ENCODE results near the gene NAALAD2. TPM values are rescaled to one million over a fixed set of nuclear protein-coding genes. Genes with fewer than 3 reads are reported as not detected.
A peak's percentile ranks its signal among the peaks of the same experiment; 100 is the strongest.
"Not testable (repeated sequence)": the region's sequence is repeated elsewhere in the genome, so short reads cannot be mapped to it uniquely, and the experiment has no call there.

NAALAD2 gene
- under 1 TPM; 0.11 to 0.49 (median 0.30) TPM for total RNA-seq

- TF ChIP-seq POLR2A (IDR thresholded peaks at IDR 0.05) (no peak), CTCF (IDR thresholded peaks at IDR 0.05) (no peak)
- peak within 1 kb of the TSS; percentile 27 for H3K4me3 ChIP-seq (ENCODE audit: low read depth, poor library complexity, severe bottlenecking)
- intact Hi-C loops (cut with DNase I; ENCODE audit: low total_unique reads): no loop called here
- 0 to 1% methylated on average over 16 to 18 of the region's 25 CpGs for WGBS, 2 donors
- DNase-seq (ENCODE audit: low spot score in 2 of 2): peak in 1 of 2 donors; percentile 86
These were observed at the start of gene NAALAD2 for GRCh38 chr11:90134478-90135003. Gene NAALAD2, plus strand, starts transcription at chr11:90134663. Its CDS starts 96 bp downstream, at chr11:90134759.

- intact Hi-C loops (cut with DNase I; ENCODE audit: low total_unique reads); H3K4me3 ChIP-seq (ENCODE audit: low read depth, poor library complexity, severe bottlenecking); DNase-seq (ENCODE audit: low spot score in 2 of 2): not testable (repeated sequence)
- WGBS, 2 donors: 82% methylated on average over 2 of the region's 3 CpGs; no CpG with 5 or more reads in 1 of the 2 donors
These were observed 48.8 kb upstream of the NAALAD2 start, which contains the start of gene UBTFL1 for GRCh38 chr11:90085650-90086049. Gene UBTFL1, plus strand, starts transcription at chr11:90085950. Its CDS starts 0 bp downstream, at chr11:90085950.

GRCh38 chr11:90088731-90089130 lies 45.7 kb upstream of the NAALAD2 start:
- DNase-seq (ENCODE audit: low spot score in 2 of 2); intact Hi-C loops (cut with DNase I; ENCODE audit: low total_unique reads); H3K4me3 ChIP-seq (ENCODE audit: low read depth, poor library complexity, severe bottlenecking): not testable (repeated sequence)
- 56 to 58% methylated on average over 2 of the region's 2 CpGs for WGBS, 2 donors

GRCh38 chr11:90095230-90095924 lies 39.1 kb upstream of the NAALAD2 start:
- intact Hi-C loops (cut with DNase I; ENCODE audit: low total_unique reads); H3K4me3 ChIP-seq (ENCODE audit: low read depth, poor library complexity, severe bottlenecking); DNase-seq (ENCODE audit: low spot score in 2 of 2): not testable (repeated sequence)
- WGBS, 2 donors: 96 to 97% methylated on average over 22 to 23 of the region's 28 CpGs

- WGBS, 2 donors: 70 to 77% methylated on average over 4 of the region's 4 CpGs
- intact Hi-C loops (cut with DNase I; ENCODE audit: low total_unique reads); DNase-seq (ENCODE audit: low spot score in 2 of 2); H3K4me3 ChIP-seq (ENCODE audit: low read depth, poor library complexity, severe bottlenecking): not testable (repeated sequence)
These were observed 36.2 kb upstream of the NAALAD2 start for GRCh38 chr11:90098261-90098660.

- H3K4me3 ChIP-seq (ENCODE audit: low read depth, poor library complexity, severe bottlenecking): no peak overlapping the region
- TF ChIP-seq POLR2A (IDR thresholded peaks at IDR 0.05) (no peak), CTCF (IDR thresholded peaks at IDR 0.05) (no peak)
- intact Hi-C loops (cut with DNase I; ENCODE audit: low total_unique reads): no loop called here
These were observed 34.0 kb upstream of the NAALAD2 start for GRCh38 chr11:90100431-90100830.

GRCh38 chr11:90113541-90113940 lies 20.9 kb upstream of the NAALAD2 start:
- DNase-seq (ENCODE audit: low spot score in 2 of 2): no peak
- intact Hi-C loops (cut with DNase I; ENCODE audit: low total_unique reads): no loop called here

More at GRCh38 chr11:90100431-90100830, 34.0 kb upstream of the NAALAD2 start:
- DNase-seq (ENCODE audit: low spot score in 2 of 2): no peak
- 78 to 90% methylated on average over 3 of the region's 3 CpGs for WGBS, 2 donors

More at GRCh38 chr11:90113541-90113940, 20.9 kb upstream of the NAALAD2 start:
- TF ChIP-seq POLR2A (IDR thresholded peaks at IDR 0.05) (no peak), CTCF (IDR thresholded peaks at IDR 0.05) (no peak)
- WGBS, 2 donors: 0 to 4% methylated on average over 2 of the region's 2 CpGs
- no peak overlapping the region for H3K4me3 ChIP-seq (ENCODE audit: low read depth, poor library complexity, severe bottlenecking)

Measured in lower leg skin (tissue), 4 donors.